H1 (cell line): ENCODE measurements around the gene TRIM38. TPM values are rescaled to one million over a fixed set of nuclear protein-coding genes. Genes with fewer than 3 reads are reported as not detected.
A peak's percentile ranks its signal among the peaks of the same experiment; 100 is the strongest.

ENCODE experiments used
- ASH2L ChIP-seq: fragments of 200-600, 300-600 bp; sonication (generic); IDR thresholded peaks from one replicate; pipeline ENCODE4 v1.7.1; 2017; ENCODE audit warnings: low read length
- CHD2 ChIP-seq: IDR thresholded peaks from 2 replicates; pipeline ENCODE4 v1.6.1; 2012; ENCODE audit warnings: low read length, improper control_type of control experiment
- CREB1 ChIP-seq: IDR thresholded peaks from 2 replicates; pipeline ENCODE4 v1.6.1; 2012; ENCODE audit warnings: inconsistent platforms
- CTCF ChIP-seq, 3 experiments: IDR thresholded peaks; 1 replicate in 2 of 3; 2 replicates in 1 of 3; pipeline versions ENCODE4 v1.5.1 to v1.6.1; 2011; ENCODE audit warnings: low read length in 3 of 3, mild to moderate bottlenecking in 3 of 3, inconsistent platforms in 2 of 3, low read depth in 1 of 3, moderate library complexity in 1 of 3; ENCODE audit not compliant: insufficient read depth in 1 of 3; ENCODE audit errors: control extremely low read depth in 1 of 3
- EP300 ChIP-seq, 2 experiments: IDR thresholded peaks; 1 replicate in 1 of 2; 2 replicates in 1 of 2; pipeline ENCODE4 v1.6.1; 2011 to 2012; ENCODE audit warnings: low read depth in 2 of 2, low read length in 2 of 2, mild to moderate bottlenecking in 2 of 2, borderline replicate concordance in 1 of 2, inconsistent platforms in 1 of 2, moderate library complexity in 1 of 2
- EZH2 ChIP-seq: fragments of 200-600 bp; sonication (generic); IDR thresholded peaks from 2 replicates; pipeline ENCODE4 v1.7.1; 2012; ENCODE audit warnings: low read depth, mild to moderate bottlenecking, moderate library complexity, low read length, inconsistent platforms; ENCODE audit not compliant: severe bottlenecking
- JUN ChIP-seq: IDR thresholded peaks from 2 replicates; pipeline ENCODE4 v1.6.1; 2011; ENCODE audit warnings: low read depth, mild to moderate bottlenecking, improper control_type of control experiment, low read length
- KDM1A ChIP-seq: fragments of 200-600, 300-600 bp; sonication (generic); IDR thresholded peaks from 2 replicates; pipeline ENCODE4 v1.7.1; 2016; ENCODE audit warnings: mild to moderate bottlenecking, low read length, borderline replicate concordance
- KDM4A ChIP-seq: IDR thresholded peaks from one replicate; pipeline ENCODE4 v1.7.1; 2012; ENCODE audit warnings: low read depth, mild to moderate bottlenecking, moderate library complexity, low read length, inconsistent platforms; ENCODE audit not compliant: severe bottlenecking
- MAX ChIP-seq: IDR thresholded peaks from 2 replicates; pipeline ENCODE4 v1.6.1; 2012; ENCODE audit warnings: inconsistent platforms
- PHF8 ChIP-seq: fragments of 200-600 bp; sonication (generic); conservative IDR thresholded peaks from 2 replicates; pipeline ENCODE4 v1.7.1; 2012; ENCODE audit warnings: low read depth, mild to moderate bottlenecking, inconsistent platforms, low read length, moderate library complexity
- POLR2A ChIP-seq, 2 experiments: IDR thresholded peaks; 1 replicate in 1 of 2; 2 replicates in 1 of 2; pipeline ENCODE4 v1.6.1; 2011; ENCODE audit warnings: low read depth in 2 of 2, low read length in 2 of 2, mild to moderate bottlenecking in 2 of 2; ENCODE audit errors: control extremely low read depth in 1 of 2
- RBBP5 ChIP-seq: IDR thresholded peaks from 2 replicates; pipeline ENCODE4 v1.7.1; 2012; ENCODE audit warnings: low read depth, mild to moderate bottlenecking, inconsistent platforms, low read length, moderate library complexity, borderline replicate concordance
- RFX5 ChIP-seq: IDR thresholded peaks from 2 replicates; pipeline ENCODE4 v1.6.1; 2011; ENCODE audit warnings: low read depth, low read length, improper control_type of control experiment, borderline replicate concordance
- RNF2 ChIP-seq: fragments of 200-900, 300-1000 bp; sonication (generic); IDR thresholded peaks from 2 replicates; pipeline ENCODE4 v1.7.1; 2016; ENCODE audit warnings: borderline replicate concordance, low read depth, mild to moderate bottlenecking, antibody characterized with exemption, low read length; ENCODE audit not compliant: poor library complexity, severe bottlenecking; ENCODE audit errors: missing control alignments
- RXRA ChIP-seq: IDR thresholded peaks from 2 replicates; pipeline ENCODE4 v1.6.1; 2011; ENCODE audit warnings: low read depth, mild to moderate bottlenecking, low read length, moderate library complexity; ENCODE audit not compliant: insufficient read depth
- SIN3A ChIP-seq, 2 experiments: IDR thresholded peaks in 1 of 2; conservative IDR thresholded peaks in 1 of 2; 2 replicates each; pipeline ENCODE4 v1.6.1; 2011 to 2012; ENCODE audit warnings: low read length in 2 of 2, improper control_type of control experiment in 1 of 2, low read depth in 1 of 2, mild to moderate bottlenecking in 1 of 2
- SIRT6 ChIP-seq: IDR thresholded peaks from one replicate; pipeline ENCODE4 v1.7.1; 2012; ENCODE audit warnings: low read length, inconsistent platforms
- SP1 ChIP-seq: IDR thresholded peaks from 2 replicates; pipeline ENCODE4 v1.6.1; 2011; ENCODE audit warnings: low read depth, low read length
- SUZ12 ChIP-seq: fragments of 200-600 bp; sonication (generic); IDR thresholded peaks from 2 replicates; pipeline ENCODE4 v1.6.1; 2012; ENCODE audit warnings: mild to moderate bottlenecking, inconsistent platforms, low read length, moderate library complexity, mixed read lengths
- TAF1 ChIP-seq: IDR thresholded peaks from 2 replicates; pipeline ENCODE4 v1.6.1; 2011; ENCODE audit warnings: mild to moderate bottlenecking, low read depth, low read length
- YY1 ChIP-seq: IDR thresholded peaks from 2 replicates; pipeline ENCODE4 v1.6.1; 2011; ENCODE audit warnings: low read depth, mild to moderate bottlenecking, low read length
- polyA plus RNA-seq, 7 experiments: library from polyadenylated mRNA; depleted of rRNA in 3 of 7; stranded (reverse) in 5 of 7; unstranded in 2 of 7; fragments of >200 nt in 5 of 7; fragments of 200-250 nt in 2 of 7; gene quantifications; 1 replicate in 5 of 7; 2 replicates in 1 of 7; 4 replicates in 1 of 7; pipeline versions ENCODE4 v1.2.1 to v1.2.3, GENCODE V29; 2011 to 2013; ENCODE audit warnings: missing spikeins in 2 of 7, mixed read lengths in 2 of 7
- total RNA-seq: library from RNA; stranded (reverse); fragmentation: NEBNext Ultra II Directional; extraction: Animal tissue kit (Norgen Biotek cat#: 25700); gene quantifications from 2 replicates; pipeline ENCODE4 v1.2.1, GENCODE V29; 2021

Gene TRIM38
- total and polyA plus RNA-seq, 2 of the 8 experiments (the other 6 are each of a cell fraction or from before 2014, with no cell fraction given) = 0.43 to 0.56 TPM

GRCh38 chr6:26020329-26021000, 57.9 kb downstream of the TRIM38 start (continued):
- TF ChIP-seq EP300 (IDR thresholded peaks at IDR 0.05; ENCODE audit: borderline replicate concordance in 1 of 2, low read depth in 2 of 2, low read length in 2 of 2) = no peak
- peak; percentile 80 for TF ChIP-seq PHF8
- peak; percentile 75 for TF ChIP-seq CREB1
- no peak; the same call in 1 of the 2 replicates for TF ChIP-seq MAX
- TF ChIP-seq RBBP5 = peak; percentile 47
- no peak for TF ChIP-seq RXRA
- 0 out of 2 replicates have a peak, but pooled peaks have one; percentile 30 for TF ChIP-seq YY1
- no peak for TF ChIP-seq EZH2
- TF ChIP-seq TAF1 = peak; percentile 97
- TF ChIP-seq CHD2 = peak; percentile 12; the same call in 1 of the 2 replicates
- no peak for TF ChIP-seq JUN
- TF ChIP-seq KDM4A = no peak
- no peak for TF ChIP-seq RNF2
- TF ChIP-seq SP1 = peak; percentile 97
- TF ChIP-seq RFX5 = no peak
- no peak for TF ChIP-seq KDM1A
- TF ChIP-seq CTCF (IDR thresholded peaks at IDR 0.05; ENCODE audit: control extremely low read depth in 1 of 3, insufficient read depth in 1 of 3, low read depth in 1 of 3, low read length in 3 of 3) = no peak
- TF ChIP-seq SIRT6 = peak; percentile 39
- TF ChIP-seq POLR2A (IDR thresholded peaks at IDR 0.05; ENCODE audit: control extremely low read depth in 1 of 2, low read depth in 2 of 2, low read length in 2 of 2) = peak; percentile 100
- 0 out of 4 replicates have a peak, but pooled peaks of 1 of the 2 experiments have one; percentile 63 for TF ChIP-seq SIN3A (conservative IDR thresholded peaks at IDR 0.05 in 1 of 2, IDR thresholded peaks at IDR 0.05 in 1 of 2; ENCODE audit: low read depth in 1 of 2, low read length in 2 of 2)
- no peak for TF ChIP-seq ASH2L
- TF ChIP-seq SUZ12 = no peak
